ENCODE data around the gene C1orf167.

The C1orf167 gene

DNA sequence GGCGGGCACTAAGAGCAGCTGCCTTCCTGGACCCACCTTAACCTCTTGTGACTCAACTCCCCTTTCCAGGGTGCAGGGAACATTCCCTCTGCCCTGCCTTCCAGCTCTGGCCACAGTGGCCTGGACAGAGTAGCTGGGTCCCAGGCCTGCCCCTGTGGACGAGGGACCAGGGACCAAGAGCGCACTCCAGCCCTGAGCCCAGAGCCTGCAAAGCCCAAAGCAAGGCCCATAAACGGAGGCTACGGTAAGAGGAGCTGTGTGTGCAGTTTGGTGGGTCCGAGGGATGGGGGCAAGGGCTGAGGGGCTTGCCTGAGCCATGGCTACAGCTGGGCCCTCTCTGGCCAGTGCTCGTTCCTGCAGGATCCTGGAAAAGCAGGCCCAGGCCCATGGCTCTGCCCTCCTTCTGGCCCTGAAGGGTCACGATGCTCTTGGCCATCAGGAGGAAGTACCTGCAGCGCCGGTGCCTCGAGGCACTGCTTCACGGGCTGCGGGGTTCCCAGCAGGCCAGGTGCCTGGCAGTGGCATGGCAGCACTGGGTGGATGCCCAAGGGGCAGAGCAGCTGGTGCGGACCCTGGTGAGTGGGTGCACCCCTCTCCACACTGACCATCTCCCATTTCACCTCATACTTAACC is 25.9 kb downstream of the C1orf167 start:
- no peak for DNase-seq

DNA sequence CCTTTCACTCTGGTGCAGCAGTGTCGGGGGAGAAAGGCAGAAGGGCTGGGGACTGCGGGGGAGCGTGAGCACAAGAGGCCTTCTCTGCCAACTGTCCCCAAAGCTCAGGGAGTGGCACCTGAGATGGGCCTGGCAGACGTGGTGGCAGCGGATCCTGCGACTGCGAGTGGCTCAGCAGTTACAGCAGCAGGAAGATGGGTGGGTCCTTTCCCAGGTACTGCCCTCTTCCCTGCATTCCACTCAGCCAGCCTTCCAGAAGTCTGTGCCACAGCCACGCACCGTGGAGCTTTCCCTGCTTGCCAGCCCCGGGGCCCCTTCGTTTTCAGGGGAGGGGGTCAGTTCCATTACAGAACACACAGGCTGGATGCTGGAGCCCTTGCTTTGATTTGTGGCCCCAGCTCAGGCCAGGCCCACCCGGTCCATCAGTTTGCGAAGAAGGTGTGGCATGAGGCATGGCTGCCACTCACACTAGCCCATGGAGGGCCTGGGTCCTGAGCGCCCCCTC is 26.6 kb downstream of the C1orf167 start:
- no peak for DNase-seq

DNA sequence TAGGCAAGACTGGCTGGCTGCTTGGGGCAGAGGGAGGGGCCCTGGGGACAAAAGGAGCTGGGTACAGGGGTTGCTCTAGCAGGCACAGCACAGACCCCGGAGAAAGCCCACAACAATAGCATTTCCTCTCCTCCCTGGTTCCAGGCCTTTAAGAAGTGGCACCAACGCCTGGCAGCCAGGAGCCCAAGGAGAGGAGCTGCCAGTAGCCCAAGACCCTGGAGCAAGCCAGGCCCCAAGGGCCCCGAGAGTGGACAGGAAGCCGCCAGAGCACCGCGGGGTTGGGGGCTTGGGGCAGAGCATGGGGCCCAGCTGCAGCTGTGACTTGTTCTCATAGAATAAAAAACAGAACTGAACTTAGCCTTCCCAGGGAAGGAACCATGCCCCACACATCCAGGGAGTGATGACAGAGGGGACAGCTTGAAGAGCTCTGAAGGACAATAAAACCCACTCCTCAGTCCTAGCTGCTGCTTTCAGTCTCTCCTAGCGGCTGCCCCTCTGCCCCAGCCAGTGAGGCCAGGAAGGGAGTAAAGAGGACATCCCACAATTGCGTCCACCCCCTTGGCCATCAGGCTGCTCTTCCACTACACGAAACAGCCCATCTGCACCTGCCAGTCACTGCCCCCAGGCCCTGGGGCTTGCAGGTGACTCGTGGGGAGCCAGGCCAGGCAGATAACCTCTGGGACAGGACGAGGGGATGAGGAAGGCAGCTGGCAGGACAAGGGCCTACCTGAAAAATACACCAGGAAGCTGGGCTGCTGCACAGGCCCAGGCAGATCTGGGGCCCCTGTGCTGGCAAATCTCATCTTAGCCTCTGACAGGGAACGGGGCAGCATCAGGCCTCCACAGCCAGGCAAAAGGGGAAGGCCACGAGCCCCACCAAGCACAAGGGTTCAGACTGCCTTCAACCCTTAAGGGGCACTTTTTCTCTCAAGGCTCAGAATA is 27.4 kb downstream of the C1orf167 start:
- DNase-seq = no peak

DNA sequence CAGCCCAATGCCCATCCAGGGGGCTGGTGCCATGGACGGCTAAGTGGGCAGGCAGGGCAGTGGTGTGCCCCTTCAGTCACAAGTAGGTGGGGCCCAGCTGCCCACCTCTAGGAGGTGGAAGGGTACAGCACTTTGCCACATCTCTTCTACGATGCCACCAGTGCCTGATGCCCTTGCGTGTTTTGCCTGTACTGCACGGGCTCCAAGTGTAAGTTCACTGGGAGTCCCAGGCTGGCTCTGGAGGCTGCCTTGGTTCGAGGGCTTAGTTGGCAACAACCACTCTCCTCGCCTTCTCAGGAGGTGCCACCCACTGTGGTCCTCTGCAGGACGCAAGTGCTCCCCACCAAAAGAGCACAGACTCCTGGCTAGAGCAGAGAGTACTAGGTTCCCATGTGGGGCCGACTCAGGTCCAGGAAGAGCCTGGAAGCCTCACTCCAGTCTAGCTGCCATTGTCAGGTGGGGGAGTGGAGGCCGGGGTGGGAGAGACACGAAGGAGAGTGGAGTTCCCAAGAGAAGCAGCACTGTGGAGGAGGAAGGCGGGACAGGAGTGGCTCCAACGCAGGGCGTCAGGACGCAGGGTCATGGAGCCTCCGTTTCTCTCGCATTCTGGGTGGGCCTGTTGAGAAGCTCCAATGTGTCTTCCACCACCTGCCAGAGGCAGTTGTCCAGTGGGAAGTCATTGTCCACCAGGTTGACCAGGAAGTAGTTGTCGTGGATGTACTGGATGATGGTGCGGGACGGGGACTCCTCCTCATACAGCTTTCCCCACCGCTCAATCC is 28.3 kb downstream of the C1orf167 start:
- no peak for DNase-seq

GRCh38 chr1:11790880-11791715 is 29.1 kb downstream of the C1orf167 start:
- no peak for DNase-seq

GRCh38 chr1:11792106-11792505 is 30.1 kb downstream of the C1orf167 start:
- no peak for DNase-seq

DNA sequence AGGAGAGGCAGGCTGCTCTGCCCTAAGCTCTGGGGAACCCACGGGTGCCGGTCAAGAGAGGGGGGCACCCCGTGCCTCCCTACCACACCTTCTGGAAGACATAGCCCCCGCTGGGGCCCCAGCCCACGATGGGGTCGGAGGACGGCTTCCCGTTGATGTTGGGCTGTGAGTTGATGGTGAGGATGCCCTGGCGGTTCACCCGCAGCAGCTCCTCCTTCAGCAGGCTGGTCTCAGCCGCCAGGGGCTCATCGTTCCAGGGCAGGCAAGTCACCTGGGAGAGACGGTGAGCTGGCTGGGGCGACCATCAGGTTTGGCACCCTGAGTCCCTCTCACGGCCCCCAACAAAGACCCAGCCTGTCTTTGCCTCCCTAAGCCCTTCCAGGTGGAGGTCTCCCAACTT is 31.8 kb downstream of the C1orf167 start:
- no peak for DNase-seq

DNA sequence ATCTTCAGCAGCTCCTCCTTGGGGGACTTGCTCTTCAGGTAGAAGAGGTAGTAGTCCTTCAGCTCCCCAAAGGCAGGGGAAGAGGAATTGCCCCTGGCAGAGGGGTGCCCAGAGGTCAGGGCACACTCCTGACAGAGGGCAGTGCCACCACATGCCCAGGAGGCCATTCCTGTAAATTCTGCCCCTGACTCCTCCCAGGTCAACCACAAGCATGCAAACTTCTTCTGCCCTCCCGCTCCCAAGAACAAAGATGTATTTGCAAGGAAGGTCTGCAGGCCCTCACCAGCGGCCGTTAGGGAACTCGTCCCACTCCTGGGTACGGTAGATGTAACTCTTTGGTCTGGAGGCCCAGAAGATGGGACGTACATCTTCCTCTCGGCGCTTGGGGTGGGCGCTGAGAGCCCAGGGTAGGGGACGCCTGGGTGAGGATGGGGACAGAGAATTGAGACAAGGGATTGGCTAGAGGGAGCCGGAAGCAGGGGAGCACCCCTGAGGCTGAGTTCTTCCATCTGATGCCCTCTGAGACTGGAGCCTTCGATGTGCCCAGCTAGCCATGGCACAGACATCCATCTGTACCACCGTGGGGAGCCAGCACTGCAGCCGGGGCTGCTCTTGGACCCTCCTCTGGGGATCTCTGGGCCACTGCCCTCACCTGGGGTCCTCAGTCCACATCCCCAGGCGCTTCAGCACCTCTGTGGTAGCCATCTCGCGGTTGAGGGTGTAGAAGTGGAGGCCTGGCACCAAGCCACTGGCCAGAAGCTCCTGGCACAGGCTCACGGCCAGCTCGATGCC is 32.6 kb downstream of the C1orf167 start:
- DNase-seq = no peak

GRCh38 chr1:11795238-11795890 is 33.4 kb downstream of the C1orf167 start:
- no peak for DNase-seq

DNA sequence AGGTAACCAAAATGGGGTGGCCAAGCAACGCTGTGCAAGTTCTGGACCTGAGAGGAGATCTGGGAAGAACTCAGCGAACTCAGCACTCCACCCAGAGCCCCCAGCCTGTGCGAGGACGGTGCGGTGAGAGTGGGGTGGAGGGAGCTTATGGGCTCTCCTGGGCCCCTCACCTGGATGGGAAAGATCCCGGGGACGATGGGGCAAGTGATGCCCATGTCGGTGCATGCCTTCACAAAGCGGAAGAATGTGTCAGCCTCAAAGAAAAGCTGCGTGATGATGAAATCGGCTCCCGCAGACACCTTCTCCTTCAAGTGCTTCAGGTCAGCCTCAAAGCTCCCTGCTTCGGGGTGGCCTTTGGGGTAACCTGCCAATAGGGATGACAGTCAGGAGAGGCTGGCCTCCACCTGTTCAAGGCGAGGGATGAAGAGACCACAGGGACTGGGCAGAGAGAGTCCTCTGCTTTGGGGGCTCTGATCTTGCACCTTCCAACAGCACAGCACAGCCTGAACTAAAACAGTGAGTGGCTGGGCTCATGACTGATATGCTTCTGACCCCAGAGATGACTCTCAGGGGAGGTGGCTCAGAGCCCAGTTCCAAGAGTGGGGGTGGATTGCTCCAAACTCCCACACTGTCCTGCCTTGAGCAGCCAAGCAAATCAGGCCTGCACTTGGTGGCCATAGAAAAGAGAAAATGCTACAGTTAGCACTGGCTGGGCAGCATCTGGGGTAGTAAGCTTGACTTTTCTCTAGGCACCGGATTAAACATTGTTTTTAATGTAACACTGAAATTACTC is 34.2 kb downstream of the C1orf167 start:
- no peak for DNase-seq

DNA sequence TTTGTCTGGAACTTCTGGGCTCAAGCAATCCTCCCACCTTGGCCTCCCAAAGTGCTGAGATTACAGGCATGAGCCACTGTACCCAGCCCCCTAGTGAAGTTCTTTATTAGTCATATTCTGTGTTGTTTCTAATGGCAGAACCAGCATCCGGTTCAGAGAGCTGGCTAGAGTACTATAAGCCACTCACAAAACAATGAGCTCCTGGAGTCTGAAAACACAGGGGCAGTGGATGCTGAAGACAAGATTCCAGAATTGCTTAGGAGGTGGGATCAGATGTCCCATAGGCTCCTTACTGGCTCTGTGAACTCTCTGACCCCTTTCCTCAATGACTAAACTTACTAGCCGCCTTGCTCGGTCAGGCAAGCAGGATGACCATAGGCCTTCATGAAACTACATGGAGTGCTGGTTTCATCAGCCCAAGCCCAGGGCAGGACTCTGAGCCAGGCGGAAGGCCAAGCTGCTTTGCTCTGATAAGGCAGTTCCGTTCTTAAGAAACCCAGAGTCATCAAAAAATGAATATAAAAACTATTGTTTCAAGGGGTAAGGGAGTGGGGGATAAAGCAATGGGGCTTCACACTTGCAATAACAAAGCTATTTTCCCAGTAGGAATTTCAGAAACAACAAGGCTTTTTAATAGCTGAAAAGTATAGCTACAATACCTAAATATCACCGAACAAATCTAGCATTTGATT is 35.7 kb downstream of the C1orf167 start:
- DNase-seq = no peak

DNA sequence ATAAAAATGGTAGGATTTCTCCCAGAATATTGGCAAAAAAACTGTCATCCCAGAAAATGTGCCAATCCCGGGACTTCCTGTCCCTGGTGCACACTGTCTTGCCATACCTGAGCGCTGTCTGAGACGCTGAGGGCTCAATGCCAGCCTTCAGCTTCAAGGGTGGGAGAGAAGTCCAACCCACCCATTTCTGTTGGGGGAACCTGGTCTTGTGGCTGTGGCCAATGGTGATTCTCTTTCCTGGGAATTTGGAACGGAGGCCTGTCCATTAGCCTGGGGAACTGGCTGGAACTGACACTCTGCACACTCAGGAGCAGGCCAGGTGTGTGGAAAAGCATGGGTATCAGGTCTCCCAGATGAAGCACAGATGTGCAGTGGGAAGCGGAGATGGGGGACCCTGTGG is 37.1 kb downstream of the C1orf167 start:
- no peak for DNase-seq

DNA sequence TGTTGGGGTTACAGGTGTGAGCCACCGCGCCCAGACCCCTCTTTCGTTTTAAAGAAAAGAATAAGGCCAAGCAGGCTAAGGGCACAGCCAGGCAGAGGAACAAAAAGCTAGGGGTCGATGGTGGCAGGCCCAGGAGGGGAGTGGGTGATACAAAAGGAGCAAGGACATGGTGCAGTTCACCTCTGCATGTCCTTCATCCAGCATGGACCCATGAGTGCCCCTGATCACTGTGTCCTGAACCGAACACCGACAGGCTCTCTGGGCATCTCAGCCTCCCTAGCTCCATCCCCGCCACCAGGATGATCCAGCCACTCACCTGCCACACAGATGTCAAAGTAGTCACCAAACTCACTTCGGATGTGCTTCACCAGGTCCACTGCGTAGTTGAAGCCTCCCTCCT is 37.9 kb downstream of the C1orf167 start:
- no peak for DNase-seq

GRCh38 chr1:11800391-11800755 is 38.4 kb downstream of the C1orf167 start:
- no peak for DNase-seq

GRCh38 chr1:11800756-11801433 is 38.9 kb downstream of the C1orf167 start:
- no peak for DNase-seq

DNA sequence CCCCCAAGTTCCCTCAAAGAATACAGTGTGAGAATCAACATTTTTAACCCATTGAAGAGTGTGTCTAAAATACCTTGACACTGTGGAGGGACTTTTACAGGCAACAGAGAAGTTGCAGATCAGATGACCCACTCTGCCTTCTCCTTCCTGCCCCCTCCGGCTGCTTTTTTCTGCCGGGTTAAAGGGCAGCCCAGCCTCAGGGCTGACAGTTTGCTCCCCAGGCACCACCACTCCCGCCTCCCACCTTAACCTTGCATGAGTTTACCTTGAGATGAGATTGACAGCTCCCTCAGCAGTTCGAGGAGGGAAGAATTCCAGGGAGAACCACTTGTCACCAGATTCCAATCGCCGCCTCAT is 40.6 kb downstream of the C1orf167 start:
- no peak for DNase-seq

GRCh38 chr1:11802973-11803885 is 41.2 kb downstream of the C1orf167 start:
- peak; percentile 69 for DNase-seq

Data from activated CD4-positive, alpha-beta T cell treated with anti-CD3 and anti-CD28 coated beads, Interleukin-2, amount 50 U/mL, for 1 hour (primary cell).